GM23338 (cell line): Measurements from ENCODE around the gene ATP5MC2. TPM values are rescaled to one million over a fixed set of nuclear protein-coding genes. Genes with fewer than 3 reads are reported as not detected.

Experiments used
- ATAC-seq: fragments of 200-7000 bp; cut with Tn5 transposase; 3 replicates; pipeline ENCODE4 v1.9.1; 2020
- DNase-seq: peaks from one replicate; pipeline ENCODE4 v3.0.0-alpha.2; 2015; ENCODE audit warnings: low spot score
- H2AFZ ChIP-seq: fragments of 200-600 bp; sonication (generic); 2 replicates; pipeline ENCODE4 v1.8.0; 2016; ENCODE audit warnings: antibody characterized with exemption, mild to moderate bottlenecking, moderate library complexity
- H3F3A ChIP-seq: fragments of 200-600 bp; sonication (generic); replicated peaks from 2 replicates; pipeline ENCODE4 v1.8.0; 2017; ENCODE audit warnings: antibody characterized with exemption, mixed run types, low read depth
- H3K27ac ChIP-seq: fragments of 200-600 bp; sonication (generic); 2 replicates; pipeline ENCODE4 v1.6.1; 2016; ENCODE audit warnings: low read depth
- H3K27me3 ChIP-seq: fragments of 200-600 bp; sonication (generic); 2 replicates; pipeline ENCODE4 v1.8.0; 2016; ENCODE audit warnings: mild to moderate bottlenecking, mixed run types, moderate library complexity; ENCODE audit not compliant: insufficient read depth
- H3K36me3 ChIP-seq: fragments of 200-600 bp; sonication (generic); 2 replicates; pipeline ENCODE4 v1.8.0; 2016; ENCODE audit warnings: mild to moderate bottlenecking; ENCODE audit not compliant: insufficient read depth
- H3K4me1 ChIP-seq: fragments of 200-600 bp; sonication (generic); 2 replicates; pipeline ENCODE4 v1.8.0; 2016; ENCODE audit warnings: mild to moderate bottlenecking, moderate library complexity; ENCODE audit not compliant: insufficient read depth
- H3K4me2 ChIP-seq: fragments of 200-600 bp; sonication (generic); 2 replicates; pipeline ENCODE4 v1.7.1; 2017; ENCODE audit warnings: mixed run types
- H3K4me3 ChIP-seq: fragments of 200-600 bp; sonication (generic); 2 replicates; pipeline ENCODE4 v1.6.1; 2016; ENCODE audit warnings: mixed run types
- H3K79me2 ChIP-seq: fragments of 200-600 bp; sonication (generic); replicated peaks from 2 replicates; pipeline ENCODE4 v1.8.0; 2017; ENCODE audit warnings: mild to moderate bottlenecking; ENCODE audit not compliant: insufficient read depth
- H3K9me2 ChIP-seq: fragments of 200-600 bp; sonication (generic); 2 replicates; pipeline ENCODE4 v1.8.0; 2017; ENCODE audit not compliant: insufficient read depth
- H4K20me1 ChIP-seq: fragments of 200-600 bp; sonication (generic); replicated peaks from 2 replicates; pipeline ENCODE4 v1.8.0; 2017; ENCODE audit warnings: mild to moderate bottlenecking; ENCODE audit not compliant: insufficient read depth
- H3K27ac Mint-ChIP-seq: 2 replicates; pipeline ENCODE4 v1.8.0; 2020; ENCODE audit warnings: inconsistent platforms, mild to moderate bottlenecking, moderate library complexity, mixed read lengths
- H3K27me3 Mint-ChIP-seq: 3 replicates; pipeline ENCODE4 v1.8.0; 2022; ENCODE audit warnings: low read depth, mild to moderate bottlenecking, moderate library complexity, mixed read lengths, inconsistent platforms; ENCODE audit not compliant: insufficient read depth, poor library complexity
- H3K36me3 Mint-ChIP-seq: 3 replicates; pipeline ENCODE4 v1.8.0; 2021; ENCODE audit warnings: low read depth, mild to moderate bottlenecking, inconsistent platforms, moderate library complexity, mixed read lengths
- H3K4me1 Mint-ChIP-seq: 3 replicates; pipeline ENCODE4 v1.8.0; 2020; ENCODE audit warnings: mild to moderate bottlenecking, inconsistent platforms, mixed read lengths
- H3K4me3 Mint-ChIP-seq: 3 replicates; pipeline ENCODE4 v1.8.0; 2021; ENCODE audit warnings: moderate library complexity, mild to moderate bottlenecking, inconsistent platforms, mixed read lengths
- H3K9me3 Mint-ChIP-seq: 3 replicates; pipeline ENCODE4 v1.8.0; 2020; ENCODE audit warnings: moderate library complexity, mild to moderate bottlenecking, inconsistent platforms, mixed read lengths
- CREB1 ChIP-seq: fragments of 250-450 bp; sonication (Bioruptor Pico); IDR thresholded peaks from 2 replicates; pipeline ENCODE4 v1.5.0; 2020; ENCODE audit warnings: low read depth, mild to moderate bottlenecking, moderate library complexity
- EZH2 ChIP-seq: fragments of 200-600 bp; sonication (generic); IDR thresholded peaks from one replicate; pipeline ENCODE4 v1.8.0; 2017; ENCODE audit warnings: antibody characterized with exemption, mild to moderate bottlenecking, low read depth; ENCODE audit not compliant: unreplicated experiment
- EZH2phosphoT487 ChIP-seq: fragments of 200-600 bp; sonication (generic); IDR thresholded peaks from one replicate; pipeline ENCODE4 v1.8.1; 2018; ENCODE audit warnings: antibody characterized with exemption; ENCODE audit not compliant: unreplicated experiment
- NANOG ChIP-seq: IDR thresholded peaks from 2 replicates; pipeline ENCODE4 v1.6.1; 2016; ENCODE audit warnings: antibody characterized with exemption, borderline replicate concordance
- POLR2AphosphoS5 ChIP-seq: IDR thresholded peaks from 2 replicates; pipeline ENCODE4 v1.6.1; 2016; ENCODE audit warnings: antibody characterized with exemption, low read depth
- STAT1 ChIP-seq: IDR thresholded peaks from one replicate; pipeline ENCODE4 v1.6.1; 2016; ENCODE audit warnings: antibody characterized with exemption; ENCODE audit not compliant: unreplicated experiment
- ZNF114 ChIP-seq: fragments of 250-450 bp; sonication (Bioruptor Pico); IDR thresholded peaks from 2 replicates; pipeline ENCODE4 v1.5.0; 2020; ENCODE audit warnings: mild to moderate bottlenecking, moderate library complexity
- polyA plus RNA-seq: library from polyadenylated mRNA; unstranded; fragments of >200 nt; fragmentation: Nextera tagmentation; extraction: Ambion mirVana; gene quantifications from 2 replicates; pipeline ENCODE4 v1.2.1, GENCODE V29; 2016
- total RNA-seq: library from RNA; depleted of rRNA; stranded (reverse); fragments of >200 nt; shearing (Covaris generic); gene quantifications from 2 replicates; pipeline ENCODE4 v1.2.3, GENCODE V29; 2014
- TF ChIP-seq, protein P1 (sequence below): IDR thresholded peaks from one replicate; pipeline ENCODE4 v1.6.1; 2018; ENCODE audit warnings: antibody characterized with exemption; ENCODE audit not compliant: unreplicated experiment
- TF ChIP-seq, protein P2 (sequence below): fragments of 250-450 bp; sonication (Bioruptor Pico); IDR thresholded peaks from 2 replicates; pipeline ENCODE4 v1.5.0; 2020; ENCODE audit warnings: mild to moderate bottlenecking, moderate library complexity
- TF ChIP-seq, protein P3 (sequence below): IDR thresholded peaks from 2 replicates; pipeline ENCODE4 v1.6.1; 2016; ENCODE audit warnings: antibody characterized with exemption

Gene ATP5MC2
- total and polyA plus RNA-seq, 2 experiments from 2014 or later, result 362 to 821 TPM

DNA sequence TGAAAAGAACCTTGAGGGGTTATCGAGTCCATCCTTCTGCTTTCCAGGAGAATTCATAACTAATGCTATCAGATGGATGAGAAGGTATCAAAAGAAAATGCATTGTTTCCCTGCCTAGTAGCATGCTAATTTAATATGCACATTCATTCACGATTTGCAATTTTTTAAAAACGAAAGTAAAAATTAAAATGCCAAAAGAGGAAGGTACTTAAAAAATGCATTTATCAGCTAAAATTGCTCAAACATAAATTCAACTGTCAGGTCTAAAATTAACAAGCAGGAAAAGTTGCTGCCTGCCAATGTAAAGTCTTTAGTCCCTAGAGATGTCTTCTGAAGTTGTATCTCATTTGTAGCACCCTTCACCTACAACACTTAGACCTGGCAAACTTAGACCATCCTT, 57.6 kb downstream of the ATP5MC2 start (continued):
- no peak for TF ChIP-seq EZH2phosphoT487
- no peak for TF ChIP-seq CREB1
- no peak for TF ChIP-seq ZNF114 (CRISPR knock-in tag)
- no peak for TF ChIP-seq EZH2
- TF ChIP-seq, protein P1, sequence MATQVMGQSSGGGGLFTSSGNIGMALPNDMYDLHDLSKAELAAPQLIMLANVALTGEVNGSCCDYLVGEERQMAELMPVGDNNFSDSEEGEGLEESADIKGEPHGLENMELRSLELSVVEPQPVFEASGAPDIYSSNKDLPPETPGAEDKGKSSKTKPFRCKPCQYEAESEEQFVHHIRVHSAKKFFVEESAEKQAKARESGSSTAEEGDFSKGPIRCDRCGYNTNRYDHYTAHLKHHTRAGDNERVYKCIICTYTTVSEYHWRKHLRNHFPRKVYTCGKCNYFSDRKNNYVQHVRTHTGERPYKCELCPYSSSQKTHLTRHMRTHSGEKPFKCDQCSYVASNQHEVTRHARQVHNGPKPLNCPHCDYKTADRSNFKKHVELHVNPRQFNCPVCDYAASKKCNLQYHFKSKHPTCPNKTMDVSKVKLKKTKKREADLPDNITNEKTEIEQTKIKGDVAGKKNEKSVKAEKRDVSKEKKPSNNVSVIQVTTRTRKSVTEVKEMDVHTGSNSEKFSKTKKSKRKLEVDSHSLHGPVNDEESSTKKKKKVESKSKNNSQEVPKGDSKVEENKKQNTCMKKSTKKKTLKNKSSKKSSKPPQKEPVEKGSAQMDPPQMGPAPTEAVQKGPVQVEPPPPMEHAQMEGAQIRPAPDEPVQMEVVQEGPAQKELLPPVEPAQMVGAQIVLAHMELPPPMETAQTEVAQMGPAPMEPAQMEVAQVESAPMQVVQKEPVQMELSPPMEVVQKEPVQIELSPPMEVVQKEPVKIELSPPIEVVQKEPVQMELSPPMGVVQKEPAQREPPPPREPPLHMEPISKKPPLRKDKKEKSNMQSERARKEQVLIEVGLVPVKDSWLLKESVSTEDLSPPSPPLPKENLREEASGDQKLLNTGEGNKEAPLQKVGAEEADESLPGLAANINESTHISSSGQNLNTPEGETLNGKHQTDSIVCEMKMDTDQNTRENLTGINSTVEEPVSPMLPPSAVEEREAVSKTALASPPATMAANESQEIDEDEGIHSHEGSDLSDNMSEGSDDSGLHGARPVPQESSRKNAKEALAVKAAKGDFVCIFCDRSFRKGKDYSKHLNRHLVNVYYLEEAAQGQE, result no peak

DNA sequence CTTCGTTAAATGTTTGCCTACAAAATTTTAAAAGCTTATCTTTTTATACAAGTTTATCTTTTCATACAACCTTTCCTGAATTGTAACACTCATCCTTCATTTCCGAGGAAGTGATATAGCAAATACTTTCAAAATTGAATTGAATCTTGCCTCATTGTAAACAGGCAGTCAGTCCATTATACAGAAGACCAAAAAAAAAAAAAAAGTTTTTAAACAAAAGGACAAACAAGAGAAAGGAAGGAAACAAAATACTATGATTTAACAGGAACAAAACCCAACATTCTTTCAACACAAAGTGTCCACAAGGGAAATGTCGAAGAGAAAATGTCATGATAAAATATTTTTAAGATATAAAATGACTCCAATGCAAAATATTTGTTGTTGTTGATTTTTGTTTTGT, 58.2 kb downstream of the ATP5MC2 start:
- Histone ChIP-seq H3K4me1 (no peaks in the 10 kb centered on the region), H3K27me3 (no peaks in the 10 kb centered on the region), H3K4me3 (no peak overlapping the region), H3K9me2 (no peaks in the 10 kb centered on the region), H3K36me3 (no peaks in the 10 kb centered on the region), H3K79me2 (peaks cover 40% of the 10 kb centered on the region), H3F3A (no peaks in the 10 kb centered on the region), H4K20me1 (0 out of 2 replicates have a peak, but pooled peaks cover 4% of the 10 kb centered on the region), H3K27ac (no peak overlapping the region), H2AFZ (no peak overlapping the region), H3K4me2 (no peak overlapping the region)
- Mint-ChIP-seq H3K9me3 (no peaks in the 10 kb centered on the region), H3K4me1 (peaks cover 9% of the 10 kb centered on the region), H3K27ac (peak overlapping the region; percentile 26; the same call in 1 of the 2 replicates), H3K4me3 (no peak overlapping the region), H3K36me3 (no peaks in the 10 kb centered on the region), H3K27me3 (peaks cover 1% of the 10 kb centered on the region)
- no peak for DNase-seq
- no peak for ATAC-seq
- TF ChIP-seq CREB1 (no peak), NANOG (no peak), STAT1 (no peak), POLR2AphosphoS5 (no peak), ZNF114 (CRISPR knock-in tag) (no peak), EZH2phosphoT487 (no peak), EZH2 (no peak)
- TF ChIP-seq, protein P2, sequence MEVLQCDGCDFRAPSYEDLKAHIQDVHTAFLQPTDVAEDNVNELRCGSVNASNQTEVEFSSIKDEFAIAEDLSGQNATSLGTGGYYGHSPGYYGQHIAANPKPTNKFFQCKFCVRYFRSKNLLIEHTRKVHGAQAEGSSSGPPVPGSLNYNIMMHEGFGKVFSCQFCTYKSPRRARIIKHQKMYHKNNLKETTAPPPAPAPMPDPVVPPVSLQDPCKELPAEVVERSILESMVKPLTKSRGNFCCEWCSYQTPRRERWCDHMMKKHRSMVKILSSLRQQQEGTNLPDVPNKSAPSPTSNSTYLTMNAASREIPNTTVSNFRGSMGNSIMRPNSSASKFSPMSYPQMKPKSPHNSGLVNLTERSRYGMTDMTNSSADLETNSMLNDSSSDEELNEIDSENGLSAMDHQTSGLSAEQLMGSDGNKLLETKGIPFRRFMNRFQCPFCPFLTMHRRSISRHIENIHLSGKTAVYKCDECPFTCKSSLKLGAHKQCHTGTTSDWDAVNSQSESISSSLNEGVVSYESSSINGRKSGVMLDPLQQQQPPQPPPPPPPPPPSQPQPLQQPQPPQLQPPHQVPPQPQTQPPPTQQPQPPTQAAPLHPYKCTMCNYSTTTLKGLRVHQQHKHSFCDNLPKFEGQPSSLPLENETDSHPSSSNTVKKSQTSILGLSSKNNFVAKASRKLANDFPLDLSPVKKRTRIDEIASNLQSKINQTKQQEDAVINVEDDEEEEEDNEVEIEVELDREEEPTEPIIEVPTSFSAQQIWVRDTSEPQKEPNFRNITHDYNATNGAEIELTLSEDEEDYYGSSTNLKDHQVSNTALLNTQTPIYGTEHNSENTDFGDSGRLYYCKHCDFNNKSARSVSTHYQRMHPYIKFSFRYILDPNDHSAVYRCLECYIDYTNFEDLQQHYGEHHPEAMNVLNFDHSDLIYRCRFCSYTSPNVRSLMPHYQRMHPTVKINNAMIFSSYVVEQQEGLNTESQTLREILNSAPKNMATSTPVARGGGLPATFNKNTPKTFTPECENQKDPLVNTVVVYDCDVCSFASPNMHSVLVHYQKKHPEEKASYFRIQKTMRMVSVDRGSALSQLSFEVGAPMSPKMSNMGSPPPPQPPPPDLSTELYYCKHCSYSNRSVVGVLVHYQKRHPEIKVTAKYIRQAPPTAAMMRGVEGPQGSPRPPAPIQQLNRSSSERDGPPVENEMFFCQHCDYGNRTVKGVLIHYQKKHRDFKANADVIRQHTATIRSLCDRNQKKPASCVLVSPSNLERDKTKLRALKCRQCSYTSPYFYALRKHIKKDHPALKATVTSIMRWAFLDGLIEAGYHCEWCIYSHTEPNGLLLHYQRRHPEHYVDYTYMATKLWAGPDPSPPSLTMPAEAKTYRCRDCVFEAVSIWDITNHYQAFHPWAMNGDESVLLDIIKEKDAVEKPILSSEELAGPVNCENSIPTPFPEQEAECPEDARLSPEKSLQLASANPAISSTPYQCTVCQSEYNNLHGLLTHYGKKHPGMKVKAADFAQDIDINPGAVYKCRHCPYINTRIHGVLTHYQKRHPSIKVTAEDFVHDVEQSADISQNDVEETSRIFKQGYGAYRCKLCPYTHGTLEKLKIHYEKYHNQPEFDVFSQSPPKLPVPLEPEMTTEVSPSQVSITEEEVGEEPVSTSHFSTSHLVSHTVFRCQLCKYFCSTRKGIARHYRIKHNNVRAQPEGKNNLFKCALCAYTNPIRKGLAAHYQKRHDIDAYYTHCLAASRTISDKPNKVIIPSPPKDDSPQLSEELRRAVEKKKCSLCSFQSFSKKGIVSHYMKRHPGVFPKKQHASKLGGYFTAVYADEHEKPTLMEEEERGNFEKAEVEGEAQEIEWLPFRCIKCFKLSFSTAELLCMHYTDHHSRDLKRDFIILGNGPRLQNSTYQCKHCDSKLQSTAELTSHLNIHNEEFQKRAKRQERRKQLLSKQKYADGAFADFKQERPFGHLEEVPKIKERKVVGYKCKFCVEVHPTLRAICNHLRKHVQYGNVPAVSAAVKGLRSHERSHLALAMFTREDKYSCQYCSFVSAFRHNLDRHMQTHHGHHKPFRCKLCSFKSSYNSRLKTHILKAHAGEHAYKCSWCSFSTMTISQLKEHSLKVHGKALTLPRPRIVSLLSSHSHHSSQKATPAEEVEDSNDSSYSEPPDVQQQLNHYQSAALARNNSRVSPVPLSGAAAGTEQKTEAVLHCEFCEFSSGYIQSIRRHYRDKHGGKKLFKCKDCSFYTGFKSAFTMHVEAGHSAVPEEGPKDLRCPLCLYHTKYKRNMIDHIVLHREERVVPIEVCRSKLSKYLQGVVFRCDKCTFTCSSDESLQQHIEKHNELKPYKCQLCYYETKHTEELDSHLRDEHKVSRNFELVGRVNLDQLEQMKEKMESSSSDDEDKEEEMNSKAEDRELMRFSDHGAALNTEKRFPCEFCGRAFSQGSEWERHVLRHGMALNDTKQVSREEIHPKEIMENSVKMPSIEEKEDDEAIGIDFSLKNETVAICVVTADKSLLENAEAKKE (CRISPR knock-in tag), result no peak
- TF ChIP-seq, protein P1, result no peak
- TF ChIP-seq, protein P3, sequence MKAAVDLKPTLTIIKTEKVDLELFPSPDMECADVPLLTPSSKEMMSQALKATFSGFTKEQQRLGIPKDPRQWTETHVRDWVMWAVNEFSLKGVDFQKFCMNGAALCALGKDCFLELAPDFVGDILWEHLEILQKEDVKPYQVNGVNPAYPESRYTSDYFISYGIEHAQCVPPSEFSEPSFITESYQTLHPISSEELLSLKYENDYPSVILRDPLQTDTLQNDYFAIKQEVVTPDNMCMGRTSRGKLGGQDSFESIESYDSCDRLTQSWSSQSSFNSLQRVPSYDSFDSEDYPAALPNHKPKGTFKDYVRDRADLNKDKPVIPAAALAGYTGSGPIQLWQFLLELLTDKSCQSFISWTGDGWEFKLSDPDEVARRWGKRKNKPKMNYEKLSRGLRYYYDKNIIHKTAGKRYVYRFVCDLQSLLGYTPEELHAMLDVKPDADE, result no peak
